Measurements from ENCODE around the gene EDN2. TPM values are rescaled to one million over a fixed set of nuclear protein-coding genes. Genes with fewer than 3 reads are reported as not detected.

Gene EDN2
- total and polyA plus RNA-seq, 11 donors = 0.23 to 3.5 (median 1.9) TPM; not detected in 4

- peaks cover 0 to 8% (median 0%) of the 10 kb centered on the region in 9 donors for H3K36me3 ChIP-seq
- TF ChIP-seq POLR2A (IDR thresholded peaks at IDR 0.05) = no peak
- no peak for TF ChIP-seq CTCF (IDR thresholded peaks at IDR 0.05)
- H3K27me3 ChIP-seq = no peaks in the 10 kb centered on the region
- H3K4me1 ChIP-seq = no peaks in the 10 kb centered on the region
- WGBS, 4 donors = 92 to 95% (median 93%) methylated on average over 25 to 30 of the region's 30 CpGs
- no peak overlapping the region for H3K4me3 ChIP-seq
- intact Hi-C loops (cut with DNase I) = no loop called here
- no peaks in the 10 kb centered on the region for H3K9me3 ChIP-seq
- ATAC-seq (no peak), DNase-seq (peak in 1 of 5 donors; percentile 42)
- no peak overlapping the region for H3K27ac ChIP-seq
These were observed 40.5 kb upstream of the EDN2 start for GRCh38 chr1:41524676-41525675.

- peak in 1 of 5 donors; percentile 34 for DNase-seq
- intact Hi-C loops (cut with DNase I) = no loop called here
- H3K27me3 ChIP-seq = no peaks in the 10 kb centered on the region
- no peaks in the 10 kb centered on the region for H3K4me1 ChIP-seq
- H3K4me3 ChIP-seq = no peak overlapping the region
- no peak for ATAC-seq
- peaks cover 0 to 8% (median 0%) of the 10 kb centered on the region in 9 donors for H3K36me3 ChIP-seq
- TF ChIP-seq POLR2A (IDR thresholded peaks at IDR 0.05) (no peak), CTCF (IDR thresholded peaks at IDR 0.05) (no peak)
- 83 to 88% (median 85%) methylated on average over 9 of the region's 9 CpGs for WGBS, 4 donors
- no peaks in the 10 kb centered on the region for H3K9me3 ChIP-seq
- no peak overlapping the region for H3K27ac ChIP-seq
These were observed 39.6 kb upstream of the EDN2 start for GRCh38 chr1:41523949-41524675.

GRCh38 chr1:41523071-41523470, 38.6 kb upstream of the EDN2 start:
- peak in 1 of 5 donors; percentile 26 for DNase-seq
- Histone ChIP-seq H3K4me1 (no peaks in the 10 kb centered on the region), H3K36me3 (peaks cover 0 to 8% (median 0%) of the 10 kb centered on the region in 9 donors), H3K27me3 (no peaks in the 10 kb centered on the region), H3K4me3 (no peak overlapping the region), H3K27ac (no peak overlapping the region), H3K9me3 (no peaks in the 10 kb centered on the region)
- intact Hi-C loops (cut with DNase I) = no loop called here
- TF ChIP-seq POLR2A (IDR thresholded peaks at IDR 0.05) = no peak
- no peak for TF ChIP-seq CTCF (IDR thresholded peaks at IDR 0.05)
- ATAC-seq = no peak
- WGBS, 4 donors = 81 to 94% (median 83%) methylated on average over 9 to 10 of the region's 10 CpGs

- peaks cover 0 to 10% (median 3%) of the 10 kb centered on the region in 12 donors for H3K4me1 ChIP-seq
- DNase-seq (peak in 1 of 5 donors; percentile 54), ATAC-seq (no peak)
- H3K36me3 ChIP-seq = peaks cover 0 to 8% (median 0%) of the 10 kb centered on the region in 9 donors
- no peaks in the 10 kb centered on the region for H3K27me3 ChIP-seq
- H3K4me3 ChIP-seq = no peak overlapping the region
- no peak for TF ChIP-seq POLR2A (IDR thresholded peaks at IDR 0.05)
- no peak for TF ChIP-seq CTCF (IDR thresholded peaks at IDR 0.05)
- no peak overlapping the region for H3K27ac ChIP-seq
- WGBS, 4 donors = 79 to 91% (median 81%) methylated on average over 10 to 12 of the region's 12 CpGs
- intact Hi-C loops (cut with DNase I) = no loop called here
- no peaks in the 10 kb centered on the region for H3K9me3 ChIP-seq
These were observed 37.3 kb upstream of the EDN2 start for GRCh38 chr1:41521766-41522165.
